Epithelial cell of proximal tubule (primary cell): Measurements from ENCODE around the gene FBXO15. TPM values are rescaled to one million over a fixed set of nuclear protein-coding genes. Genes with fewer than 3 reads are reported as not detected.

ENCODE experiments used
- DNase-seq: peaks from one replicate; pipeline ENCODE4 v3.0.0-alpha.2; 2011; ENCODE audit warnings: low read depth
- H3K4me3 ChIP-seq: 2 replicates; pipeline ENCODE4 v1.5.1; 2011; ENCODE audit warnings: low read depth, mild to moderate bottlenecking, low read length
- CTCF ChIP-seq: conservative IDR thresholded peaks from 2 replicates; pipeline ENCODE4 v1.5.1; 2012; ENCODE audit warnings: low read depth, mild to moderate bottlenecking, low read length
- total RNA-seq: library from RNA; depleted of rRNA; stranded (reverse); fragments of >200 nt; gene quantifications from 2 replicates; pipeline ENCODE4 v1.2.3, GENCODE V29; 2015

FBXO15 gene
- total RNA-seq, 1 donor from 2014 or later, result 0.40 TPM

DNA sequence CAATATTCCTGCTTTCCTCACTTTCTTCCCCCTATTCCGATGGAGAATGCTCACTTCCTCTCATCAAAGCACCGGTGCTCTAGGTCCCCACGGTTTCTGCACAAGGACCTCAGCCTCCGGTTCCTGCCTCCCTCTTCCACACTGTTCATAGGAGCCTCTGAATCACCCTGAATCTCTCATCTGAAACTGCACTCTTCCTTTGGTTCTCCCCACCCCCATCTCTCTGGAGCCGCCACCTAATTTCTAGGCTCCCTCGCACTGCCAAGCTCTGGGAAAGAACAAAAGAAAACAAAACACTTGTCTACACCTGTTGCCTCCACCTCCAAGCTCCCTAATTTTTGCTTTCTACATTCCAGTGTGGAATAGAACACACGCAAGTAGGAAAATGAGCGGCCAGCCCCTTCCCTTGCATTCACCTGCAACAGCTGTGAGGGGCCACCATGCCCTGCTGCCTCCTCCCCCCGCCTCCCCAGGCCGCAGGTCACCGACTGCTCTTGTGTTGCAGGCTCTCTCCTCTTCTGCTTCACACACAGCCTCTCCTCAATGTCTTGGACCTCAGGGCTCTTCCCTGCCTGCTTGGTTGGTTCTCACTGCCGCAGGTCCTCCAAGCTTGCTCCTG lies 9.6 kb downstream of the FBXO15 start:
- TF ChIP-seq CTCF, result no peak
- no peak for DNase-seq
- H3K4me3 ChIP-seq, result no peak overlapping the region

DNA sequence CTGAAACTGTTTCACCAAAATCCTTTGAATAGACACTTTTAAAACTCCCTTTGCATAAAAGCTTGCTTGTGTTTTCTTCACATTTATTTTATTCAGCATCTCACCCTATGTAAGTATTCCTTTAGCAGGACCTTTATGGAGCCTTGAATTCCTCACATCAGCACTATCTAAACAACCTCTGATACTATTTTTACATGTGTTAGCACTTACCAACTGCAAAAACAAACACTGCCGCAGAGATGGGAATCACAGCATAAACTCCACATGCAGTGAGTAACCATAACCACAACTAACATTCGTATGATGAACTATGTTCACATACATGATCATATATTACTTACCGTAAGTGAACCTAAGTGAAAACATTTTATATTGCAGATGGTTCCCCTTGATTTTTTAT lies 15.4 kb downstream of the FBXO15 start:
- no peak for DNase-seq
- H3K4me3 ChIP-seq, result no peak overlapping the region
- no peak for TF ChIP-seq CTCF

GRCh38 chr18:74131124-74131523 lies 16.5 kb downstream of the FBXO15 start:
- no peak overlapping the region for H3K4me3 ChIP-seq
- TF ChIP-seq CTCF, result no peak
- no peak for DNase-seq

DNA sequence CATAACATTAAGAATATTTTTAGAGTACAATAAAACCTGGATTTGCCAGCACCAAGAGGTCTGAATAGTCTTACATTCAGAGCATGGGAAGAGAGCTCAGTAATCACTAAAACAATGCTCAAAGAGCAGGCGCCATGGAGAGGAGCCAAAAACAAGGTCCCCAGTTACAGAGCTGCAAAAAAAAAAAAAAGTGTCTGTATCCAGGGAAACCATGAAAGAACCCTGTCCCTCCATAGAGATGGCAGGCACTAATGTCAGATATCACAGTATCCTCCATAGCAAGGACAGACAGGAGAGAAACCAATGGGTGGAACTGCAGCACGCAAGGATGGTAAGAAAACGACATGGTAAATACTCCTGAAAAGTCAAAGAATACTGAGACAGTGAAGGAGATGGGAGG lies 19.5 kb downstream of the FBXO15 start:
- H3K4me3 ChIP-seq, result no peak overlapping the region
- no peak for TF ChIP-seq CTCF
- DNase-seq, result no peak

GRCh38 chr18:74126684-74127655 lies 20.7 kb downstream of the FBXO15 start:
- no peak for DNase-seq
- TF ChIP-seq CTCF, result no peak
- no peak overlapping the region for H3K4me3 ChIP-seq

DNA sequence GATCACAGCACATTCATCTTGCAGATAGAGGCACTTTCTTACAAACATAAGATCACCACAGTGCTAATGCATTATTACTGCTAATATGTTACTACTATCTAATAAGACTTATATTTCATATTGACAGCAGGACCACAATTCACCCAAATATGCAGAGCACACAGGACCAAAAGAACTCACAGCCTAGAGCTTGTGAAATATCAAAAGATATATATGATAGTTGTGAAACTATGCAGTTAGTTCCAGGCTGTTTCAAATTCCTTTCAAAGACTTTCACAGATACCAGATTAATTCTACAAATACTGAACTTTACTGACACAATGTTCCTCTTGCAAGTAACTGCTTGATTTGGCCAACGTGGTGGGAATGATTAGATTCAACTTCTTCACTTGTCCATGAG lies 23.0 kb downstream of the FBXO15 start:
- no peak for DNase-seq
- H3K4me3 ChIP-seq, result no peak overlapping the region
- TF ChIP-seq CTCF, result no peak
